HG03066 (cell line): ENCODE measurements around the gene AMY1C.
"Not testable (repeated sequence)": the region's sequence is repeated elsewhere in the genome, so short reads cannot be mapped to it uniquely, and the experiment has no call there.

Source experiments
- ATAC-seq: cut with Tn5 transposase; IDR thresholded peaks from one replicate; pipeline ENCODE4 v1.9.1; 2021; ENCODE audit warnings: low read depth; ENCODE audit not compliant: unreplicated experiment

Gene AMY1C

DNA sequence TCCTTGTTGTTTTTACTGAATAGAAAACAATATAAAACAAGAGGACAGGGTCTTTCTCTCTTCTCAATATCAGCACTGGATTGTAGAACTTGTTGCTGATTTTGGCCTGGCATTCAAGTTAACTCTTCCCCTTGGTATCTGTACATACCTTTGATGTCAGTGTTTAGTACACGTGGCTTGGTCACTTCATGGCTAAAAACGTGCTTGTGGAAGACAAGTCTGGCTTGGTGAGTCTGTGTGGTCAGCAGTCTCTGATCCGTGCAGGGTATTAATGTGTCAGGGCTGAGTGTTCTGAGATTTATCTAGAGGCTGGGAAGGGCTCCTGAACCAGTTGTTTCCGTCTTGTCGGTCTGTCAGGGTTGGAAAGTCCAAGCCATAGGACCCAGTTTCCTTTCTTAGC is at the start of gene AMY1C:
Gene AMY1C, plus strand, starts transcription at position 301 of the 400 bp plus-strand sequence. CDS start 572 bp downstream, outside the sequence.
- not testable (repeated sequence) for ATAC-seq

DNA sequence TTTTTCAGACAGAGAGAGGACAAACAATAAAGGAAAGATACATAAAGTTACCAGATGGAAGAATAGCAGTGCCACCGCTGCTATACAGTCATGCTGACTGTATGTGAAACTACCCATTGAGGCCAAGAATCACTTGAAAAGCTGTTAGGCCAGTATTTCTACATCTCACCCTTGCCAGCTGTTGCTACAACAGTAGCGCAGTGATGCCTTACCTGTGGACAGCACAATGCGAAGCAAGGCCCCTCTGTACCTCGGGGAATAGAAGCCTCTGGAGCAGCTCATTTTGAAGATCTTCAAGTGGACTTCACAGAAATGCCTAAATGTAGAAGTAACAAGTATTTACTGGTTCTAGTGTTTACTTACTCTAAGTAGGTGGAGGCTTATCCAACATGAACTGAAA is 49.0 kb upstream of the AMY1C start:
- not testable (repeated sequence) for ATAC-seq

DNA sequence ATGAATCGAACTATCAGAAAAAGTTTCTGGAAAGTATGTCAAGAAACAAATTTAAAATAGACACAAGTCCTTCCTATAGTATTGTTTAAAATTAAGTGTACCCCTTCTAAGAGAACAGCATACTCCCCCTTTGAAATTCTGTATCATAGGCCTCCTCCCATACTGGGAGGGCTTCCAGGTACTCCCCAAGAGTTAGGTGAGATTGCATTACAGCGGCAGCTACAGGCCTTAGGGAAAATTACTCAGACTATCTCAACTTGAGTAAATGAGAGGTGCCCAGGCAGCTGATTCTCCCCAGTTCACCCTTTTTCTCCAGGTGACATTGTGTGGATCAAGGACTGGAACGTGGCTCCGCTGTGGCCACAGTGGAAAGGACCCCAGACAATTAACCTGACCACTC is 48.4 kb upstream of the AMY1C start:
- not testable (repeated sequence) for ATAC-seq

DNA sequence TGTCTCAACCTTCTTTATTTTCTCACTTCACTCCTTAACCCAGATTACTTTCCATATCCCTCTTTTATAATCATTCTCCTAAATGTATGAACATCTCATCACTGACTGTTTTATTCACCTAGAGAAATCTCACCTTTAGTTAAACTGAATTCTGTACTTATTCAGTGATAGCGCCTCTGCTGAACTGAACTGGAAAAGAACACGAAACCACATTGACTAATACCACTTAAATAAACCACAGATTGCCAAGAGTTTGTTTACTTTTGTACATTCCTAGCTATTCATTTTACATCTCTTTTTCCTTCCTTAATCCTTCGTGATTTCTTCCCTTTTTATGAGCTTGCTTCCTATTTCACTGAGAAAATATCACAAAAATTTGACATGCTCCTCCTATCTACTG is 42.0 kb upstream of the AMY1C start:
- ATAC-seq = not testable (repeated sequence)

DNA sequence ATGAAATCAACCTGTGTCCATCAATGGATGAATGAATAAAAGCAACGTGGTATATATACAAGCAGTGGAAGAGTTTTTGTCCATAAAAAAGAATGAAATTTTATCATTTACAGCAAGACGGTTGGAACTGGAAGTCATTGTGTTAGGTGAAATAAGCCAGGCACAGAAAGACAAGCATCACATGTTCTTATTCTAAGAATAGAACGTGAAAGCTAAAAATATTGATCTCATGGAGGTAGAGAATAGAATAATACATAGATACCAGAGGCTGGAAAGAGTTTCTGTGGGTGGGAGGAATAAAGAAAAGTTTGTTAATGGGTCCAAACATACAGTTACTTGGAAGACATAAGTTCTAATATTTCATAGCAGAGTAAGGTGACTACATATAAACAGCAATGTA is 39.3 kb upstream of the AMY1C start:
- not testable (repeated sequence) for ATAC-seq

DNA sequence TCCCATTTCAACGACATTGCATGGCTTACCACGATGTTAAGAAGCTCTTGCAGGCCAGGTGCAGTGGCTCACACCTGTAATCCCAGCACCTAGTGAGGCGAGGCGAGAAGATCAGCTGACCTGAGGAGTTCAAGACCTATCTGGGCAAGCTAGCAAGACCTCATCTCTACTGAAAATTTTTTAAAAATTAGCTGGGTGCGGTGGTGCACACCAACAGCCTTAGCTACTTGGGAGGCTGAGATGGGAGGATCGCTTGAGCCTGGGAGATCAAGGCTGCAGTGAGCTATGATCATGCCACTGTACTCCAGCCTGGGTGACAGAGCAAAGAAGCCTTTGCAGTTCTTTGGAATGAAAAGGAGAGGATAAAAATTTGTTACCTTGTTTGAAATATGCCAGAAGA is 32.3 kb upstream of the AMY1C start:
- ATAC-seq = not testable (repeated sequence)

DNA sequence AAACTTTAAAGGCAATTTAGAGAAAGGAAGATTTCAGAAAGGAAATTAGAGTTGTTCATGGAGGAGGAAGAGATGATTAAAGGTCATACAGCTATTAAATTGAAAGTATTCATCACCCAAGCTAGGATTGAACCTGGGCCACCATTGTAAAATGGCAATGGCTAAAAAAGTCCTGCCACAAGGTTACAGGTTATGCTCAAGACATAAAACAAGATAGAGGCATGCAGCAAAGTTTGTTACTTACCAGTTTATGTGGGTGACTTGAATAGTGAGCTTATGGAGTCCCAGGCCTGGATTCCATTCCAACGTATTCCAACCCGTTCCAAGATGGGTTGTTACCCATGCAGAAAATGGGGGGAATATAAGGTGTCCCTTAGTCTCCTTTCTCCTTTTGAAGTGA is 28.2 kb upstream of the AMY1C start:
- ATAC-seq = not testable (repeated sequence)

DNA sequence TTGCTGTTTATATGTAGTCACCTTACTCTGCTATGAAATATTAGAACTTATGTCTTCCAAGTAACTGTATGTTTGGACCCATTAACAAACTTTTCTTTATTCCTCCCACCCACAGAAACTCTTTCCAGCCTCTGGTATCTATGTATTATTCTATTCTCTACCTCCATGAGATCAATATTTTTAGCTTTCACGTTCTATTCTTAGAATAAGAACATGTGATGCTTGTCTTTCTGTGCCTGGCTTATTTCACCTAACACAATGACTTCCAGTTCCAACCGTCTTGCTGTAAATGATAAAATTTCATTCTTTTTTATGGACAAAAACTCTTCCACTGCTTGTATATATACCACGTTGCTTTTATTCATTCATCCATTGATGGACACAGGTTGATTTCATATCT is 14.4 kb upstream of the AMY1C start:
- not testable (repeated sequence) for ATAC-seq

DNA sequence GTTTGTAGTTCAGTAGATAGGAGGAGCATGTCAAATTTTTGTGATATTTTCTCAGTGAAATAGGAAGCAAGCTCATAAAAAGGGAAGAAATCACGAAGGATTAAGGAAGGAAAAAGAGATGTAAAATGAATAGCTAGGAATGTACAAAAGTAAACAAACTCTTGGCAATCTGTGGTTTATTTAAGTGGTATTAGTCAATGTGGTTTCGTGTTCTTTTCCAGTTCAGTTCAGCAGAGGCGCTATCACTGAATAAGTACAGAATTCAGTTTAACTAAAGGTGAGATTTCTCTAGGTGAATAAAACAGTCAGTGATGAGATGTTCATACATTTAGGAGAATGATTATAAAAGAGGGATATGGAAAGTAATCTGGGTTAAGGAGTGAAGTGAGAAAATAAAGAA is 11.7 kb upstream of the AMY1C start:
- not testable (repeated sequence) for ATAC-seq

DNA sequence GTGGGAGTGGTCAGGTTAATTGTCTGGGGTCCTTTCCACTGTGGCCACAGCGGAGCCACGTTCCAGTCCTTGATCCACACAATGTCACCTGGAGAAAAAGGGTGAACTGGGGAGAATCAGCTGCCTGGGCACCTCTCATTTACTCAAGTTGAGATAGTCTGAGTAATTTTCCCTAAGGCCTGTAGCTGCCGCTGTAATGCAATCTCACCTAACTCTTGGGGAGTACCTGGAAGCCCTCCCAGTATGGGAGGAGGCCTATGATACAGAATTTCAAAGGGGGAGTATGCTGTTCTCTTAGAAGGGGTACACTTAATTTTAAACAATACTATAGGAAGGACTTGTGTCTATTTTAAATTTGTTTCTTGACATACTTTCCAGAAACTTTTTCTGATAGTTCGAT is 5.2 kb upstream of the AMY1C start:
- not testable (repeated sequence) for ATAC-seq

DNA sequence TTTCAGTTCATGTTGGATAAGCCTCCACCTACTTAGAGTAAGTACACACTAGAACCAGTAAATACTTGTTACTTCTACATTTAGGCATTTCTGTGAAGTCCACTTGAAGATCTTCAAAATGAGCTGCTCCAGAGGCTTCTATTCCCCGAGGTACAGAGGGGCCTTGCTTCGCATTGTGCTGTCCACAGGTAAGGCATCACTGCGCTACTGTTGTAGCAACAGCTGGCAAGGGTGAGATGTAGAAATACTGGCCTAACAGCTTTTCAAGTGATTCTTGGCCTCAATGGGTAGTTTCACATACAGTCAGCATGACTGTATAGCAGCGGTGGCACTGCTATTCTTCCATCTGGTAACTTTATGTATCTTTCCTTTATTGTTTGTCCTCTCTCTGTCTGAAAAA is 4.7 kb upstream of the AMY1C start:
- ATAC-seq = not testable (repeated sequence)

DNA sequence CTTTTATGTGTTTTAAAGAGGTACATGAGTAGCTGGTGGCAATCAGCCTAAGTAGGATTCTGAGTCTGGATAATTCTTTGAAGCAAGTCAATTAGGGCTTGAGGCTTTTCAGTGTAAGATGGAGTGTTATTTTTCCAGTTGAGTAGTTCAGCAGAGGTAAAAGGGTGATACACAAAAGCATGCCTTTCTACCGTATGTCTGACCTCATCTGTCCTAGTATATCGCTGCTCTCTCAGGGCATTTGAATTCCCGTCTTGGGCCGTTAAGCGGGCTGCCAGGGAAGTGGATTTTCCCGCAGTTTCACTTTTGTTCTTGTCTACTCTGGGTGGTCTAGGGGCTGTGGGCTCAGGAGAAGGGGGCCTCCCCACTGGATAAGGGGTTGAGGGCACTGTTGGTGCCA is 1.4 kb upstream of the AMY1C start:
- not testable (repeated sequence) for ATAC-seq

DNA sequence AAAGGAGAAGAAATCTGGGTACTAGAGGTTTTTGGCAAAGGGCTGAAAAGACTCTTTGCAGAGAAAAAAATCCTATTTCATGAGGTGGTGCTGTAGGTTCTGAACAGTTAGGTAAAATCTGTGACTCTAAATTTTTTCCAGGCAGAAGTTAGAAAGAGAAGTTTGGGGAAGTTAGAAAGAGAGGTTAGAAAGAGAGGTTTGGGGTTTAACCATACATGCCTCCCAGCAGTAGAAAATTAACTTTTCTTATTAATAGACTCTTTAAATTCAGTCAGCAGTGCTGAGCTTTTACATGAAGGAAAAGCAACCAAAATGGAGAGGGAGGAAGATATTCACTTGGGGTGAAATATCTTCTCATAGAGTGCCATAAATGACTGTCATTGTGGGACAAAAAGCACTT is 12.2 kb downstream of the AMY1C start:
- ATAC-seq = no peak

DNA sequence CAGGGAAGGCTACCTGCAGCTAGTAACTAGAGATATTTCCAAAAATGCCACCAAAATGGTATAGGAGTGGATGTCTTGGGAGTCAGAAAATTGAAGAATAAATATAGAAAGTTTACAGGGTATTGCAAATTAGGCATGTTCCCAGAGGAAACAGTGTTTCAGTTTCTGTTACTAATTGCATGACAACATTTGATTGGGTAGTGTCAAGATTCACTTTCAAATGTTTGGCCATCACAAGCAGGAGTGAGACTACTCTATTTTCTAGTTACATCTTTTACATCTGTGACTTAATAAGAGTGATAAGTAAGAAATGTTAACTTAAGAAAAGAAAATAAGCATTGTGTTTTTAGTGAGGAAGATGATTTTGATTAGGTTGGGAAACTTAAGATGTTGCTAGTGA is 30.2 kb downstream of the AMY1C start:
- ATAC-seq = no peak

DNA sequence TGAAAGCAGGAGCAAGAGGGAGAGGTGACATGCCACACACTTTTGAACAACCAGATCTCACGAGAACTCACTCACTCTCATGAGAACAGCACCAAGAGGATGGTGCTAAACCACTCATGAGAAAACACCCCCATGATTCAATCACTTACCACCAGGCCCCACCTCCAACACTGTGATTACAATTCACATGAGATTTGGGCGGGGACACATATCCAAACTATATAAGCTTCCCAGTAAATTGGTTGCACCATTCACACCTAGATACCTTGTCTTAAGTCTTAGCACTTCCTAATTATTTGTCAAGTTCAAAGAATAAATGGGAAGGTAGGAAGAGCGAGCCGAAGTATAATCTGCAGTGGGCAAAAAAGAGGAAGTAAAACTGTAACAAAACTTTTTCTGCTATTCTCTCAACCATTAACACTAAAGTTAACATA is 34.3 kb downstream of the AMY1C start:
- ATAC-seq = peak; percentile 55

DNA sequence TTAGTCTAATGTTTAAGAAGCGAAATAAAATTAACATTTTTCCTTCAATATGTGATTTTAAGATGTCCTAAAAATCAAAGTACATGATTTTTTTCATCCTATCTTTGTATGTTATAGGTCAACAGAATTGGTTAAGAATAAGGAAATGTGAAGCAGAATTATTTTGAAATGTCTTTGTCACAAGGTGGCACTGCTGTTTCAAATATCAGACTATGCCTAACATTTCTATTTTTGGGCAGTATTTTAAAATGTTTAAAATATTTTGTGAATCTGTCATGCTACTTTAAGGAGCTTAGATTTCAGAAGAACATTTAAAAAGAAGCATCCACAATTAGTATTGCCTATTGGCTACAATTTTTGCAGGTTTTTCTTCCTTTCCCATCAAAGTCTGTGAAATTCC is 38.7 kb downstream of the AMY1C start:
- ATAC-seq = no peak

DNA sequence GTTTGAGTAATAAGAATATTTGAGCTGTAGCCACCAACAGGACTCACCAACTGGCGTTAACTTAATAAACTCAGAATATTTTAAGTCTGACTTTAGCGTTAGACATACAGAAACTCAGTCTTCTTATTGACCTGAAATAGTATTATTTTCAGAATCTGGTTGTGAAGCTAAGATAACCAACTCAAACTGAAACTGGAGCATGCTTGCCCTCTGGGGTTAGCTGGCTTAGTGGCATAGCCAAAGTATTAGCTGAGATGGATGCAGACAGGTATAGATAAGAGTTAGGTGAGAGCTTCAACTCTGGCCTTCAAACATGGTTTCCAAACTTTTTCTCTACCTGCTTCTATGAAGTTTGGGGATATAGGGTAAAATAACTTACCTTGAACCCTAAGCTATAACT is 40.5 kb downstream of the AMY1C start:
- ATAC-seq = no peak
